Measurements from ENCODE around the gene AWAT2.

Gene AWAT2

DNA sequence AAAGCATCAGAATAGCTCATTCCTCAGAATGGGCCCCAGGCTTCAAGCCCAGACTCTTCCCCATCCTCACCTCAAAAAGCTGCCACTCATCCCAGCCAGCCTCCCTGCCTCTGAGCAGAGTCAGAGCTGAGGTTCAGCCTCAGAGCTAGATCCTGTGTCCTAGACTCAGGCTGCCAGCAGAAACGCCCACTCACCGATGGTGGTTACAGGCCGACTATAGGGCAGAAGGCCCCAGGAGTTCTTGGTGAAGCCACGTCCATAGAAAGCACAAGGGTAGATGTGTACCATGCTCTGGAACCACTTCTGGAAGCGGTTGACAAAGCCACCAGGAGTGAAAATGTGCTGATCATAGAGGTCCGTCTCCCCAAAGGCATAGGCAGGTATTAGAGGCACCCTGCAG, 7.7 kb downstream of the AWAT2 start:
- H3K27ac ChIP-seq, result peak overlapping the region; percentile 82

DNA sequence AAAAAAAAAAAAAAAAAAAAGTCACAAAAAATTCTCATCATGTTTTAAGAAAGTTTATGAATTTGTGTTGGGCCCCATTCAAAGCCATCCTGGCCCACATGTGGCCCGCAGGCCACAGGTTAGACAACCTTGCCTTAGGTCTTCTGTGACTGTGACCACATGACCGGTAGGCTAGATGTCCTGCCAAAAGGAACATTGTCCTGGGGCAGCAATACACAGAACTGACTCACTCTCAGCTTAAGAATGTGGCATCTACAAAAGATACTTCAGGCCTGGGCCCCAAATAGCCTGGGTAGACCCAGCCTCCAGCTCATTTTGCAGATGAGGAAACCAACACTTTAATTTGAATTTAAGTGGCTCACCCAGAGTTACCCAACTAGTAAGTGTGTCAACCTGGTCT, 10.0 kb downstream of the AWAT2 start:
- peak overlapping the region; percentile 82 for H3K27ac ChIP-seq
- TF ChIP-seq, protein P1, sequence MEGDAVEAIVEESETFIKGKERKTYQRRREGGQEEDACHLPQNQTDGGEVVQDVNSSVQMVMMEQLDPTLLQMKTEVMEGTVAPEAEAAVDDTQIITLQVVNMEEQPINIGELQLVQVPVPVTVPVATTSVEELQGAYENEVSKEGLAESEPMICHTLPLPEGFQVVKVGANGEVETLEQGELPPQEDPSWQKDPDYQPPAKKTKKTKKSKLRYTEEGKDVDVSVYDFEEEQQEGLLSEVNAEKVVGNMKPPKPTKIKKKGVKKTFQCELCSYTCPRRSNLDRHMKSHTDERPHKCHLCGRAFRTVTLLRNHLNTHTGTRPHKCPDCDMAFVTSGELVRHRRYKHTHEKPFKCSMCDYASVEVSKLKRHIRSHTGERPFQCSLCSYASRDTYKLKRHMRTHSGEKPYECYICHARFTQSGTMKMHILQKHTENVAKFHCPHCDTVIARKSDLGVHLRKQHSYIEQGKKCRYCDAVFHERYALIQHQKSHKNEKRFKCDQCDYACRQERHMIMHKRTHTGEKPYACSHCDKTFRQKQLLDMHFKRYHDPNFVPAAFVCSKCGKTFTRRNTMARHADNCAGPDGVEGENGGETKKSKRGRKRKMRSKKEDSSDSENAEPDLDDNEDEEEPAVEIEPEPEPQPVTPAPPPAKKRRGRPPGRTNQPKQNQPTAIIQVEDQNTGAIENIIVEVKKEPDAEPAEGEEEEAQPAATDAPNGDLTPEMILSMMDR (conservative IDR thresholded peaks at IDR 0.05), result no peak

More for the DNA sequence above, 7.7 kb downstream of the AWAT2 start:
- TF ChIP-seq, protein P1 (conservative IDR thresholded peaks at IDR 0.05), result no peak

DNA sequence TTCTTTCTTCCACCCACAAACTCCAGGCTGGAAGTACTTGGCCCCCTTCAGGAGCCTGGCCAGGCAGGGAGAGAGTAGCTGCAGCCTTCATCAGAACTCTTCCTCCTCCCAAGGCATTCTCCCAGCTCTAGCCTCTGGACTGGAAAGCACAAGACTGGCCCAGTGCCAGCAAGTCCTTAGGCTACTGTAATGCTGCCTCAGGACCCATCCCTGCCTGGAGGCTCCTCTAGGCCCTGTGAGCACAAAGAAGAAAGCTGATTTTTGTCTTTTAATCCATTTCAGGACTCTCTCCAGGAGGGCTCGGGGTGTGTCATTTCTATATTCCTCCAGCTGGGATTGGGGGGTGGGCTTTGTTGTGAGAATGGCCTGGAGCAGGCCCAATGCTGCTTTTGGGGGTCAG, 10.8 kb downstream of the AWAT2 start:
- TF ChIP-seq, protein P1 (conservative IDR thresholded peaks at IDR 0.05), result no peak
- peak overlapping the region; percentile 82 for H3K27ac ChIP-seq

DNA sequence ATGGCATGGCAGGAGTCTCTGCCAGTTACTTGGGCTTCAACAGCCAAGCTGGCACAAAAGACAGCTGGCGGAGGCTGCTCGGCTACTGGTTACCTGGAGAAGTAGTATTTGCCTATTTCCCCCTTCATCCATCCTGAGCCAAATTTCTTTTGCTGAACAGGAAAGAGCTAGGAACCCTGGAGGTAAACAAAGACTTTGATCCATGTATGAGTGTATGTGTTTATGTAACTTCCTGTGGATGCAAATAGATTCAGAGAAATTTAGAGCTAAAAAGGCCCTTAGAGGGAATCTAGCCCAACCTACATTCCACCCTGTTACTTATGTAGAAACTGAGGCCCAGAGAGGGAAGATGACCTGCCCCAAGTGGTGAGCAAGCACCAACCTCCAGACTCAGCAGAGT, 11.2 kb downstream of the AWAT2 start:
- TF ChIP-seq, protein P1 (conservative IDR thresholded peaks at IDR 0.05), result no peak
- peak overlapping the region; percentile 82 for H3K27ac ChIP-seq

DNA sequence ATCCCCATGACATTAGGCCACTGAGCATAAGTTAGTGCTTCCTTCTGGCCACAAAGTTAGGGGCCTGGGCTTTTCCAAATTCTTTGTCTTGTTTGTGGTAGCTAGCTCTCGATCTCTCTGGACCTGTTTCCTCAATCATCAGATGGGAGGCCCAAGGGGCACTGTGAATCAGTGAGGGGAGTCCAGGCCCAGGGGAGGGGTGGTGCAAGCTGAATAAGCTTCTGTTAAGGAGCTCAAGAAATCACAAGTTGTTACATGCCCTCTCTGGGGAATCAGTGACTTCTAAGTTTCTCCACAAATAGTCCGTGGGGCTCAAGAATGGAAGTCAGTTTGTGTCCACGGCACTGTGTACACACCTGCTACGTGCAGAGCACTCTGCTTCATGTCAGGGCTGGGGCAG, 15.1 kb downstream of the AWAT2 start:
- H3K27ac ChIP-seq, result no peak overlapping the region
- TF ChIP-seq, protein P1 (conservative IDR thresholded peaks at IDR 0.05), result no peak

DNA sequence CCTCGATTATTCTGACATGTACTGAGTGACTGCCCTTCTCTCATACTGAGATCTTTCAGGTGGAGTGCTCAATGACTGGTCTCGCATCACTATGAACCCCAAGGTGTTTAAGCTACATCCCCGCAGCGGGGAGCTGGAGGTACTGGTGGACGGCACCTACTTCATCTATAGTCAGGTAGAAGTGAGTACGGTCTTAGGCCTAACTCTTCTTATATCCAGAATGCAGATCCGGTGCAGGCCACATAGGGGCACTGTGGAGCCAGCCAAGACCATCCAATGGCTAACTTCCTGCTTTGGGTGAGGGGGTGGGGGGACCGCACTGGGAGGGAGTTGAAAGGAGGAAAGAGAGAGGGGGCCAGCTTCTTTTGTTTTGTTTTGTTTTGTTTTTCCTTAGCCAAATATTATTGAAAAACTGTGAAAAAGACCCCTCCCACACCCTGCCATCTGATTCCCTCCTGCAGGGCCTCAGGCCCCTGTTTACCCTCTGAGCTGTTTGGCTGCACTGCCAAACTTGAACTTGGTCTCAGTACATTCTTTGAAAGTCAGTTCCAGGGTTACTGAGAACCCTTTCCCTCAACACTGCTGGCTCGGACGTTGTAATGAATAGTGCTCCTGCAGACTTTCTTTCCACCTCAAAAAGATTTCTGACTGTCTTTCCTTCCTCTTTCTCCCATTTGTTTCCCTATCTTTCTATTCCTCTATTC, 16.2 kb downstream of the AWAT2 start:
- TF ChIP-seq, protein P1 (conservative IDR thresholded peaks at IDR 0.05), result peak; percentile 75
- peak overlapping the region; percentile 8; the same call in 1 of the 2 replicates for H3K27ac ChIP-seq

DNA sequence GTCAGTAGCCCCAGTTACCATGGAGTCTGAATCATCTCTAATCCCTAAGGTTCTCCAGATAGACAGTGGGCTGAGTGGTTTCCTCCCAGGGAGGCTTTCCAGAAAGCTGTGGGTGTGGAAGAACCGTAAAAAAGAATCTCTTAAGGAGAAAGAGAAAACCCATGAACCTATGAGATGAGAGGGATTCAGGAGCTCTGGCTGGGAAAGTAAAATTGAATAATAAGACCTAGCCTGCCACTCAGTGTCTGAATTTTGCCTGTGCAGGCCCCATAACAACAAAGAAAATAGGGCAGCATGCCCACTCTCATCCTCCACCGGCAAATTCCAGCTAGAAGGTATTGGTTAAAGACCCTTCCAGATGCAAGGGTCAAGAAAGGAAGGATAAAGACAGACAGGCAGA, 16.9 kb downstream of the AWAT2 start:
- no peak overlapping the region for H3K27ac ChIP-seq
- TF ChIP-seq, protein P1 (conservative IDR thresholded peaks at IDR 0.05), result no peak

Measured in VCaP (cell line).